H4 (cell line): ENCODE results near the gene KRT16. TPM values are rescaled to one million over a fixed set of nuclear protein-coding genes. Genes with fewer than 3 reads are reported as not detected.
"Not testable (repeated sequence)": the region's sequence is repeated elsewhere in the genome, so short reads cannot be mapped to it uniquely, and the experiment has no call there.

Experiments
- DNase-seq: peaks from one replicate; pipeline ENCODE4 v3.0.0-alpha.2; 2015; ENCODE audit warnings: low spot score
- total RNA-seq: library from RNA; depleted of rRNA; stranded (reverse); fragments of >200 nt; shearing (Covaris generic); gene quantifications from 2 replicates; pipeline ENCODE4 v1.2.3, GENCODE V29; 2014

Gene KRT16
- total RNA-seq, 1 experiment from 2014 or later = 3.2 TPM

DNA sequence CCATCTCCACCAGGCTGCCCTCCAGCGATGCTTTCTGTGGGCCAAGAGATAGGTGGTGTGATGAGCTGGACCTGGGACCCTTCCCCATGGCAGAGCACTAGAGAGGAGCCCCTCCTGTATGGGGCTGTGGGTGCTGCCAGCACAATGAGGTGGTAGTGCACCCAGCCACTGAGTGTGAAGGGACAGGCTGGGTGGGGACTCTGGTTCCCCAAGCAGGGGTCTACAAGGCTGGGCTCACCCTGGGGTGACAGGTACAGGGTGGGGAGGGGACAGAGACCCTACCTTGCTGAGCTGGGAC, 15.5 kb upstream of the KRT16 start:
- not testable (repeated sequence) for DNase-seq

DNA sequence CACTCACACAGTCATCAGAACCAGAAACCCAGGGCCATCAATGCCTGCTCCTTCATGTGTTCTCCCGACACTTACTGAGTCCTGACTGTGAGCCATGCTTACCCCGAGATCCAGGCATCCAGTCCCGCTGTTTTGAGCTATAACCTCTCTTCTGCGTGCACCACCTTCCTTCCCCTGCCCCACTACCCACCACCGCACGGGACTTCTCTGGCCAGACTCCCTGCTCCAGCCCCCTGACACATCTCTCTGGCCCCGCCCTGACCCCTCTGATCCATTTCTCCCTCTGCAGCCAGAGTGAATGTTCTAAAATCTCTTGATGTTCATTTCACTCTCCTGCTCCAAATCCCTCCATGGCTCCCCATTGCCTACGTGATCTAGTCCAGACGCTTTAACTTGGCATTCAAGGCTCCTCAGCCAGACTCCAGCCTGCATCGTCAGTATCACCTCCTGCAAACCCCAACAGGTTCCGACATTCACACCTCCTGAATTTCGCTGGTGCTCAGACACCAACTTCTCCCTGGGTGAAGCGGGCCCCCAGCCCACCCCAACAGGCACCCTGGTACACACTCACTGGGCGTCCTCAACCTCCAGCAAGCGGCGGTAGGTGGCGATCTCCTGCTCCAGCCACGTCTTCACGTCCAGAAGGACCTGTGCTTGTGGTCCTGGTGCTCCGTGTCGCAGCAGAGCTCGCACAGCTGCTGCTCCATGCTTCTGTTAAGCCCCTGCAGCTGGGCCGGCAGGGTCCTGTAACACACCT, 14.9 kb upstream of the KRT16 start:
- DNase-seq = no peak

DNA sequence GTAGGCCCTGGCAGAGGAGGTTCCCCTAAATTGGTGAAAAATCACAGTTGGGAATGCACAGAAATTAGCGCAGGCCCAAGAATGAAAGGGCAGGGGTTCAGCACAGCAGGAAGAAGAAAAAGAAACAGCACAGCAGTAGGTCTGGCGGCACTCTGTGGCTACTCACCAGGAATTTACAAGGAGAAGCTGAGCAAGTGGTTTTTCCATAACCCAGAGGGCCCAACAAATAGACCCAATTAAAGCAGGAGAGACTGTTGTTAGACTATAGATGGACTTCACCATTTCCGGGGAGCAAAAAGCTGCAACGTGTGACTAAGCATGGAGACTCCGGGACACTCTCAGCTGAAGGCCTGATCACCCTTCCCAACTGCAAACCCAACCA, 14.3 kb upstream of the KRT16 start:
- not testable (repeated sequence) for DNase-seq

DNA sequence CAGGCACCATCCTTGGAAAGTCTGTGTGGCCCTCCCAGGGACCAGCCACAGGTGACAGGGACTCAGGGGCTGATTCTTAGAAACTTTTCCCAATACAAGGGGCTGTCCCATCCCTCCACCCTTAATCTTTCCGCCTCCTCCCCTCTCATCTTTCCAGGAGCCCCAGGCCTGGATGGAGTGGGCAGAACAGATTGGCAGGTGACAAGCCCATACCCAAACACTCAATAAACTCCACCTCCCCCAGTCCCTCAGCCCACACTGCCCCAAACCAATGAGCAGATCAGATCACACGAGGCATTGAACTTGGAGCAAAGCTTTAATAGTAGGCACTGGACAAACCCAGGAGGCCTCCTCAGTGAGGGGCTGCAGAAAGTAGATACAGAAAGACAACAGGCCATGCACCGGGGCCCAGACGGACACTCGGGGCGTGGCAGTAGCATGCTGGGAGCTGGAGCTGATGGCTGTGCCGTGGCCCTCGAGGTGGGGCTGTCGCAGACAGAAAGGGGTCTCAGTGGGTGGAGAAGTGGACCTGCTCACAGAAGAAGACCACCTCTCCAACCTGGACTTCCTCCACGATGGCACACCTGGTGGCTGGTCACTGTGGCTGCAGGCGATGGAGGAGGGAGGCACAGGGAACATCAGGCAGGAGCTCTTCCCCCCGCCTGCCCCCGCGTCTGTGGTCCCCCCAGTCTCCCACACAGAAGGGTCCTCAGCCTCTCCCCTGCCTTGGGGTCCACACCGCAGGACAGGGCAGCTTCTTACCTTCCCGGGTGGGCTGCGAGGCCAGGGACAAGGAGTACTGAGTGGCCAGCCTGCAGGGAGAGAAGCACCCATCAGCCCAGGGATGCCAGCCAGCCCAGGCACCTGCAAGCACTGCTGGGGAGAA, 13.7 kb upstream of the KRT16 start:
- not testable (repeated sequence) for DNase-seq

DNA sequence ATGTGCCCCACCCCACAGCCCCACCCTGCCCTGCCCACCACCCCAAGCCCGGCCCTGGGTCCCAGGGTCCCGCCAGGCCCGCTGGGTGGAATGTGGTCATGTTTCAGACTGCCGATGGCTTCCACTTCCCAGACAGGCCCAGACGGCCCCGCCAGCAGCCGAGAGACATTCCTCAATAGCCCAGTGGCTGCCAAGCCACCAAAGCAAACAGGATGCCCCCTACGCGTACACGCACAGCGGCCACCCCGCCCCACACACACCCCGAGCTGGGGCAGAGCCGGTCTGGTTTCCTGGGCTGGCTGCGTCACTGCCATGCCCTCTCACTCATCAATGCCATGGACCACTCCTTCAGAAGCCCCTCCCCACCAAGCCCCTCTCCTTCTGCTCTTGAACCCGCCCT, 13.0 kb upstream of the KRT16 start:
- peak; percentile 83 for DNase-seq

DNA sequence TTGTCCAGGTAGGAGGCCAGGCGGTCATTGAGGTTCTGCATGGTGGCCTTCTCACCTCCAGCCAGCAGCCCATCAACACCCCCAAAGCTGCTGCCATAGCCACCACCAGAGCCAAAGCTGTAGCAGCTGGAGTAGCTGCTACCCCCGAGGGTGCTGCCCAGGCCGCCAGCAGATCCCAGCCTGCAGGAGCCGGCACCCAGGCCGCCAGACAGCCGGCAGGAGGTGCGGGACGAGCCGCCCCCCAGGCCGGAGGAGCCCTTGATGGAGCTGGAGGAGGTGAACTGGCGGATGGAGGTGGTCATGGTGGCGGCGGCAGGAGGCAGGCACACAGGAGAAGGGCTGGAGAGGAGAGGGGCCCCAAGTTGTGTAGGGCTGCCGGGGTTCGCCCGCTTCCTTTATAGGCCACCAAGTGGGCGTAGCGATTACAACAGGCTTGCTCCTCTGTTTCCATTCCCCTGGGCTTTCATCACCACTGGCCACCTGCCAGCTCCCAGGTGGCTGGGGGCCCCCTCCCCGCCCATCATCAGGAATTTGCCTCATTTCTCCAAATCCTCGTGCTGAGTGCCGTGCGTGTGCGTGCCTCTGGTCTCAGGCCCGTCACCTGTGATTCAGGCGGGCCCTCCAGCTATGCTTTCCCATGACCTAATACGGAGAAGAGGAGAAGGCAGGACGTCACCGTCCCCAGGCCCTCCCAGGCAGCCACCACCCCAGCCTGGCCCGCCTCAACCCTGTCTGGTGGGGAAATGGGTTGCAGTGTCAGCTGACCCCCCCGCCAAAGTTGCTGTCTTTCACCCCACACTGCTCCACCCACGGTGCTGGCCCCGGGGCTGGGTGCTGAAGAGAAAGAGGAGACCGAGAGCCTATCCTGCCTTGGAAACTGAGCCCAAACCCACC, 11.9 kb upstream of the KRT16 start, which contains the start of gene KRT17:
KRT17 (minus strand) TSS at position 368 of the 894 bp plus-strand sequence; CDS start at position 302, 66 bp downstream.
- DNase-seq = peak; percentile 89

- DNase-seq = not testable (repeated sequence)
Measured at GRCh38 chr17:41623184-41623861, 10.8 kb upstream of the KRT16 start.

DNA sequence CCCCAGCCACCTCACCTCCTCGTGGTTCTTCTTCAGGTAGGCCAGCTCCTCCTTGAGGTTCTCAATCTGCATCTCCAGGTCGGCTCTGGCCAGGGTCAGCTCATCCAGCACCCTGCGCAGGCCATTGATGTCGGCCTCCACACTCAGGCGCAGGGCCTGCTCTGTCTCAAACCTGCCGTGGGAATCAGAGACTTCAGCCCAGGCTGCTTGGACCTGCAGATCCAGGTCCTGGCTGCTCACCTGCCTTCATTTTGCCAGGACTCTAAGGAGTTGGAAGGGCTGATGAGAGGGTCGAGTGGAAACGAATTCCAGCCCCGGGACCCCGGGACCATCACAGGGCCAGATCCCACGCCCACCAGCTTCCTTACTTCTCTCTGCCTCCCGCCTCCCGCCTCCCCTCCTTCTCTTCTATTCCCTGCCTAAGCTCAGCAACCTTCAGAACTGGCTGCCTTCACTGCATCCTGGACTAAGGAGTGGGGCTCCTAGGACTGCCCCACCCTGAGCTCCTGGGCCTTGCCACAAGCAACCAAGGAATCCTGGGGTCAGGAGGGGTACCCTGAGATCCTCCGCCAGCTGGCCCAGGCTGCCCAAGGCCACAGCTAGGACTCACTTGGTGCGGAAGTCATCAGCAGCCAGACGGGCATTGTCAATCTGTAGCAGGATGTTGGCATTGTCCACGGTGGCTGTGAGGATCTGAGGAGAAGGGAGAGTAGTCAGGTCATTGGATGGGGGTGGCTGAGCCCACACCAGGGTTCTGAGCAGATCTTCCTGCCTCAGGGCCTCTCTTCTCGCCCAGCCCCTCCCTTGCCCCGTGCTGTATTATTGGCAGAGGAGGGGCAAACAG, 10.0 kb upstream of the KRT16 start:
- not testable (repeated sequence) for DNase-seq

DNA sequence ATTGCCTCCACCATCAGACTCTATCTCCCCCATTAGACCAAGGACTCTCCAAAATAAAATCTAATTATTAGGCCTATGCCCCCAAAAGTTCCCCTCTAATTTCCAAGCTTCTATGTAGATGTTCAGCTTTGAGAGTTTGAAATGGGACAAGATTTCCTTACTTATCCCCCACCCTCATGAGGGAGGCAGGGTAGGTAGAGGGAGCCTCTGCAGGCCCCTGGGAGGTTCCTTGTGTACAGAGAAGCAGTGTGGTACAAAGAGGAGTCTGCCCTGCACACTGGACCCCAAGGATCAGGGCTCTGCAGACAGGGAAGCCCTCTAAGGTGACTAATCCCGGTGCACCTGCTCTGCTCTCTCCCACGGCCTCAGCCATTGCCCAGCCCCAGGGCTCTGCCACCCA, 9.3 kb upstream of the KRT16 start:
- no peak for DNase-seq

- DNase-seq = not testable (repeated sequence)
Measured at GRCh38 chr17:41621435-41621817, 8.9 kb upstream of the KRT16 start.

DNA sequence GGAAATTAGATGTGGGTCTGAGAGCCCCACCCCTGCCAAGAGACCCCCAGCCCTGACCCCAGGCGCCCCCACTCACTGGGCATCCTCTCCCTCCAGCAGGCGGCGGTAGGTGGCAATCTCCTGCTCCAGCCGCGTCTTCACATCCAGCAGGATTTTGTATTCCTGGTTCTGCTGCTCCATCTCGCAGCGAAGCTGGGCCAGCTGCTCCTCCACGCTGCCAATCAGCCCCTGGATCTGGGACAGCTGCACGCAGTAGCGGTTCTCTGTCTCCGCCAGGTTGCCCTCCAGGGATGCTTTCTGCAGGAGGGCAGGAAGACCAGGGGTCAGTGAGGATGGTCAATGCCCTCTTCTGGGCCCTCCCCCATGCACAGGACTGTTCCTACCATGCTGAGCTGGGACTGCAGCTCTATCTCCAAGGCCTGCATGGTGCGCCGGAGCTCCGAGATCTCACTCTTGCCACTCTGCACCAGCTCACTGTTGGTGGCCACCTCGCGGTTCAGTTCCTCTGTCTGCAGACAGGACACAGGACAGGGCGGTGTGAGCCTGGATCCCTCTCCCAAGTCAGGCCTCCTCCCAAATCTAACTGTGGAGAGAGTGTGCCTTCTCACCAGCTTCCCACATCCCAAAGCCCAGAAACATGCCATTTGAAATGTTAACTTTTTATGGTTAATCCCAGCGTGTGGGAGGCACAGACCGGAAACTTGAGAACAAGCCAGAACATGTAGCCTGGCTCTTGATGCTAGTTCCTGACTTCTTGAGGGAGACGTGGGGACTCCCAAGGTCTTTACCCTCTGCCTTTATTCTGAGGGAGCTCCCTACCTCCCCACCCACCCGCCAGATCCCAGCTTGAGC, 8.2 kb upstream of the KRT16 start:
- no peak for DNase-seq

- DNase-seq = not testable (repeated sequence)
Measured at GRCh38 chr17:41619927-41620582, 7.5 kb upstream of the KRT16 start.

DNA sequence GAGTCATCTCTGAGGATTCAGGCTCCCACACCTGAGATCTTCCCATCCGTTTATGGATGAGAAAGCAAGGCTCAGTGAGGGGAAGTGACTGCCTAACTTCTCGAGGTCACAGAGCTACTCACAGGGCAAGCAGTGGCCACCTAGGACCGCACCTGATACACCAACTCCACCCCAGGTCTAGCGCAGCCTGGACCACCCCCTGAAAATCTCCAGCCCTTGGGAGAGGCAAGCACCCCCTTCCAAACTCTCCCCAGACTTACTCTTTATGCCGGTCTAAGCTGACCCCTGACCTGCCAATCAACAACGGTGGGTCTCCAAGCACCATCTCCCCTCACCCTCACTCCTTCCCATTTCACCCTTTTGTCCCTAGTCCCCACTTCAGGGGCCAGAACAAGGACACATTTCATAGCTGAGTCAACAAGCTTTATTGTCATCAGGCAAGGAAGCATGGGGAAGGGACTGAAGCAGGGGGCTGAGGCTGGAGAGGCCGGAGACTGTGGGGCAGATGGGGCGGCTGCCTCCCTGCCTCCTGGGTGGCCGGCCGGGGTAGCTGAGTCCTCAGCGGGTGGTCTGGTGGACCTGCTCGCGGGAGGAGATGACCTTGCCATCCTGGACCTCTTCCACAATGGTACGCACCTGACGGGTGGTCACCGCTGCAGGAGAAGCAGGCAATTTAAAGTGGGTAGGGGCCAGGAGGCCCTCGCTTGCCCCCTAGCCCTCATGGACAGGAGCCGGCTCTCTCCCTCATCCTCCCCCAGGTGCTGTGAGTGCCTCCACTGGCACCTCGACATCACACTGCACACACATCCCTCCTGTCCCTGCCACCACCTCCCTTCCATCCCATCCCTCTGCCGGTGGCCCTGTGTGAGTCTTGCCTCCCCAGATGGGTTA, 6.7 kb upstream of the KRT16 start:
- DNase-seq = no peak

DNA sequence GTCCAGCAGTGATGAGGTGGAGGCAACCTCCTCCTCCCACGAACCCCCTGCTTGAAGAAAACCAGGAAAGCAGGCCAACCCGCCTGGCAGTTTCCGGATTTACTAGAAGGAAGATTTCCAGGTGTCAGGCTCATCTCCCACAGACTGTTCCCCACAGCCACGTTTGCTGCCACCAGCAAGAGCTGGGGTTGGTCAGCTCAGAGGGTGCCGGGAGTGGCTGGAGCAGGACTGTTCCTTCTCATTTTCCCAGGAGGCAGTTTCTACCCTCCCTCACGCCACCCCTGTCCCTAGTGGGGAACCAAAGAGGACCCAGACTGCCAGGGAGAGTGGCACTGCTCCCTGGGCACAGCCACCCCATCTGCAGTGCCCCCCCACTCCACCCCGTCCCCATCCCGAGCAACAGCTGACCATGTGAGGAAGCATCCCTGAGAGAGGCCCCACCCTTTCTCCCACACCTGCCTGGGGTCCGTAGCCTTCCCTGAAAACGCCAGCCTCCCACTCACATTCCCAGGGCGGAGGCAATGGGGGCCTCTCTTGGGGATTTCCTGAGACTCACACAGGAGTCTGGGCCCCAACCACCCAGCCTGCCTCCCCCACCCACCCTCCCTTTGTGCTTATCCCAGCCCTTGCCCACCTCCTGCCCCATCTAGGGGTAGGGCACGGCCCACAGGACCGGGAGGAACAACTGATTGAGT, 5.9 kb upstream of the KRT16 start:
- DNase-seq = no peak

DNA sequence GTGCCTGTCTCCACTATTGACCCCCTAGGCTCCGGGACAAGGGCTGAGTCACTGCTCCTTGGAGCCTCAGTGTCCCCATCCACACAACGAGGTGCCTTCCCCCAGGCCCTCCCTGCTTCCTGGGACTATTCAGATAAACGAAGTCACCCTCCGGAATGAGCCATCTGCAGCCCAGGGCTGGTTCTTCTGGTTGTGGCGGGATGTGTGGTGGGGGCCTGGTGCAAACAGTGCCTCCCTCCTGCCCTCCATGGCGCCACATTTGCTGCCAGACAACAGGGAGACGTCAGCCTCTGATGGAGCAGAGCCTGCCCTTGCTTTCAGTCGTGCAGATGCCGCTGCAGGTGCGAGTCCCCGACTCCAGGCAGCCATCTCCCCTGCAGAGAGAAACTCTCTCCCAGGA, 5.1 kb upstream of the KRT16 start:
- no peak for DNase-seq

GRCh38 chr17:41617136-41617535, 4.6 kb upstream of the KRT16 start:
- no peak for DNase-seq

DNA sequence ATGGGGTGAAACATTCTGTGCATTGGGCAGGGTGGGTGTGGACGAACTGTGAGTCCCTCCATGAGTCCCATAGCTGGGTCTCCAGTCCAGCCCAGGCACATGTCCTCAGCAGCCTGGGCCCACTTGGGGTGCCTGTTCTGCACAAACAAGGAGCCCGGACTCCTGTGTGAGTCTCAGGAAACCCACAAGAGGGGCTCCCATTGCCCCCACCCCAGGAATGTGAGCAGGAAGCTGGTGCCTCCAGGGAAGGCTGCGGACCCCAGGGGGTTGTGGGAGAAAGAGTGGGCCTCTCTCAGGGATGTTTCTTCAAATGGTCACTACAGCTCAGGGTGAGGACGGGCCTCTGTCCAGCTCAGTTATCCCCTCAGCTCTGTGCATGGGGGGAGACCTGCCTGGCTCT, 3.9 kb upstream of the KRT16 start:
- DNase-seq = not testable (repeated sequence)
